Upper lobe of left lung (tissue), 6 donors: ENCODE measurements around the gene LYST. TPM values are rescaled to one million over a fixed set of nuclear protein-coding genes. Genes with fewer than 3 reads are reported as not detected.
A peak's percentile ranks its signal among the peaks of the same experiment; 100 is the strongest.

ENCODE experiments used
- ATAC-seq, 2 donors: fragments of 200-7000 bp; cut with Tn5 transposase; one replicate each; pipeline ENCODE4 v1.9.1; 2022; ENCODE audit warnings: mild to moderate bottlenecking in 2 of 2, moderate library complexity in 2 of 2; ENCODE audit not compliant: low FRiP score in 2 of 2
- DNase-seq, 2 donors: peaks; one replicate each; pipeline ENCODE4 v3.0.0-alpha.2; 2019 to 2020
- H3K27ac ChIP-seq, 4 donors: fragments of 200-600 bp; sonication (generic); one replicate each; pipeline ENCODE4 v1.5.1; 2016 to 2019
- H3K27me3 ChIP-seq, 4 donors: fragments of 200-600 bp; sonication (generic); one replicate each; pipeline ENCODE4 v1.5.1; 2017 to 2019
- H3K36me3 ChIP-seq, 4 donors: fragments of 200-600 bp; sonication (generic); one replicate each; pipeline ENCODE4 v1.5.1; 2016 to 2019
- H3K4me1 ChIP-seq, 4 donors: fragments of 200-600 bp; sonication (generic); one replicate each; pipeline ENCODE4 v1.5.1; 2018 to 2019
- H3K4me3 ChIP-seq, 4 donors: fragments of 200-600 bp; sonication (generic); one replicate each; pipeline ENCODE4 v1.5.1; 2017 to 2019; ENCODE audit warnings: mild to moderate bottlenecking in 2 of 4, moderate library complexity in 1 of 4
- H3K9me3 ChIP-seq, 4 donors: fragments of 200-600 bp; sonication (generic); one replicate each; pipeline ENCODE4 v1.5.1; 2018 to 2019
- EP300 ChIP-seq, 4 donors: sonication (generic); formaldehyde crosslinking; IDR thresholded peaks; one replicate each; pipeline ENCODE4 v1.5.1; 2017; ENCODE audit warnings: antibody characterized with exemption in 4 of 4, control low read depth in 2 of 4
- POLR2A ChIP-seq, 4 donors: fragments of 450-650 bp; IDR thresholded peaks; one replicate each; pipeline ENCODE4 v1.5.1; 2016 to 2017; ENCODE audit warnings: antibody characterized with exemption in 4 of 4, mild to moderate bottlenecking in 2 of 4
- POLR2AphosphoS5 ChIP-seq, 2 donors: sonication (generic); formaldehyde crosslinking; IDR thresholded peaks; one replicate each; pipeline ENCODE4 v1.5.1; 2017; ENCODE audit warnings: antibody characterized with exemption in 2 of 2
- WGBS, 2 donors: methylation state at CpG; one replicate each; pipeline ENCODE4 v1.1.5; 2017 to 2018; 5-methylcytosine and 5-hydroxymethylcytosine counted together
- total RNA-seq, 6 donors: library from RNA; depleted of rRNA in 4 of 6; stranded (reverse); fragments of >200 nt in 4 of 6; gene quantifications; one replicate each; pipeline versions ENCODE4 v1.1.0 to v1.2.1, GENCODE V29; 2016 to 2021
- TF ChIP-seq, protein P1 (sequence below), 6 experiments: fragments of 450-650 bp in 4 of 6; fragments of 200-600 bp in 2 of 6; sonication (generic) in 2 of 6; IDR thresholded peaks; one replicate each; pipeline ENCODE4 v1.5.1; 2016 to 2019; ENCODE audit warnings: antibody characterized with exemption in 6 of 6
- donor health status: DM: no; HTN: no; CAD: no; lungs with moderate emphysema.
- donor health status: DM: no; HTN: yes; CAD: no; lungs with severe emphysema.

LYST gene
- total RNA-seq, 6 donors from 2014 or later: 34.0 to 87.0 (median 54.0) TPM

DNA sequence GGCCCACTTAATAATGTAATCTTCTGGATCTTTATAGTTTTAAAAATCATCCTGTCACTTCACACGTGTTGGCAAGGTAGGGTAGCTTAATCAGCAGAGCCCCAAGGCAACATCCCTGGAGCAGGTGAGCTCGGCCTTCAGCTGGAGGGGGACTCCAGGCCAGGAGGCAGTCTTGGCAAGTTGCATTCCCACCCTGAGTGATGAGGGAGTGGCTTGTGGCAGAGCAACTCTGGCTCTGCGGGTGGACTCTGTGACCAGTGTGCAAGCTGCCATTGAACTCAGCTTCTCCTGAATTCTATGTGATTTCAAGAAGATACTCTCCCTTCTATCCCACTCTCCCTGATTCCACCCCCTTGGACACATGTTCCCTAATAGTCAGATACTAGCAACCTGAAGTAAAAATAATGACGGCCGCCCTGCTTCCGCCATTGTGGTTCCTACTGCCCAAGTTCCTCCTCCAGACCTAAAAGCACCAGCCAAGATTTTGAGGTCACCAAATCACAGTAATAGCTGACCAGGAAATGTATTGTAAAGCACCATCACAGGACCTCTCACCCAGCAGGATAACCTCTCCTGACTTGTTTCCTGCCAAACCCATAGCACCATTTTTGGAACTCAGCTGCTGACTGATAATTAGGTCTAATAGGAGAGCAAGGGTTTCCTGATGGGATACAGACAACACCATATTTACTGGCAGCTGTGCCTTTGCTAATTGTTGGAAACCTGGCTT lies 11.5 kb upstream of the LYST start:
- DNase-seq: no peak
- Histone ChIP-seq H3K4me1 (peaks cover 2 to 15% (median 9%) of the 10 kb centered on the region in 4 donors), H3K27ac (peak overlapping the region in 2 of 4 donors; percentile 37 to 48), H3K27me3 (no peaks in the 10 kb centered on the region), H3K4me3 (no peak overlapping the region), H3K36me3 (no peaks in the 10 kb centered on the region), H3K9me3 (no peaks in the 10 kb centered on the region)
- TF ChIP-seq POLR2A (IDR thresholded peaks at IDR 0.05) (no peak), EP300 (IDR thresholded peaks at IDR 0.05) (no peak), POLR2AphosphoS5 (IDR thresholded peaks at IDR 0.05) (peak in 1 of 2 donors; percentile 10)
- TF ChIP-seq, protein P1, sequence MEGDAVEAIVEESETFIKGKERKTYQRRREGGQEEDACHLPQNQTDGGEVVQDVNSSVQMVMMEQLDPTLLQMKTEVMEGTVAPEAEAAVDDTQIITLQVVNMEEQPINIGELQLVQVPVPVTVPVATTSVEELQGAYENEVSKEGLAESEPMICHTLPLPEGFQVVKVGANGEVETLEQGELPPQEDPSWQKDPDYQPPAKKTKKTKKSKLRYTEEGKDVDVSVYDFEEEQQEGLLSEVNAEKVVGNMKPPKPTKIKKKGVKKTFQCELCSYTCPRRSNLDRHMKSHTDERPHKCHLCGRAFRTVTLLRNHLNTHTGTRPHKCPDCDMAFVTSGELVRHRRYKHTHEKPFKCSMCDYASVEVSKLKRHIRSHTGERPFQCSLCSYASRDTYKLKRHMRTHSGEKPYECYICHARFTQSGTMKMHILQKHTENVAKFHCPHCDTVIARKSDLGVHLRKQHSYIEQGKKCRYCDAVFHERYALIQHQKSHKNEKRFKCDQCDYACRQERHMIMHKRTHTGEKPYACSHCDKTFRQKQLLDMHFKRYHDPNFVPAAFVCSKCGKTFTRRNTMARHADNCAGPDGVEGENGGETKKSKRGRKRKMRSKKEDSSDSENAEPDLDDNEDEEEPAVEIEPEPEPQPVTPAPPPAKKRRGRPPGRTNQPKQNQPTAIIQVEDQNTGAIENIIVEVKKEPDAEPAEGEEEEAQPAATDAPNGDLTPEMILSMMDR (IDR thresholded peaks at IDR 0.05): no peak
- peak; percentile 5 to 63 for ATAC-seq
- 62 to 75% methylated on average over 6 of the region's 6 CpGs for WGBS, 2 donors

DNA sequence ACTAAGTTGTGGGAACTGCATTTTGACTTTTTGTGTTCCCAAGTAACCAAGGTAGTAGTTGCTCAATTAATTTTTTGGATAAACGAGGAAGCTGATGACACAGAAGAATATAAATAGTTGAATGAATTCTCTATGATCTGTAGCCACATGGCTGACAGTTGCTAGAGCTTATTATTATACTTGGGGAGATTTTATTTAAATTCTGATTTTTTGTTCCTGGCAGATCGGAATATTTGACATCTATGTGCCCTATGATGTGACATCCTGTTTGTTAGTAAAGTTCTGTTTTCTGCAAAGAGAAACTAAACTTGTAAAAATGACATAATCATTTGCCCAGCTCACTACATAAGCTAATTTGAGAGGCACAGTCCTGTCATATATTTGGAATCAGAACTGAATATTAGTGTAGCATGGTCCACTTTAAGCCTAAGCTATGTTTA lies 9.7 kb upstream of the LYST start:
- Histone ChIP-seq H3K27me3 (no peaks in the 10 kb centered on the region), H3K27ac (peak overlapping the region in 1 of 4 donors; percentile 38), H3K9me3 (no peaks in the 10 kb centered on the region), H3K4me3 (no peak overlapping the region), H3K4me1 (peaks cover 0 to 11% (median 5%) of the 10 kb centered on the region in 4 donors), H3K36me3 (no peaks in the 10 kb centered on the region)
- 49 to 50% methylated on average over 2 of the region's 2 CpGs for WGBS, 2 donors
- ATAC-seq: no peak
- no peak for DNase-seq
- TF ChIP-seq EP300 (IDR thresholded peaks at IDR 0.05) (no peak), POLR2AphosphoS5 (IDR thresholded peaks at IDR 0.05) (no peak), POLR2A (IDR thresholded peaks at IDR 0.05) (no peak)
- TF ChIP-seq, protein P1 (IDR thresholded peaks at IDR 0.05): no peak

DNA sequence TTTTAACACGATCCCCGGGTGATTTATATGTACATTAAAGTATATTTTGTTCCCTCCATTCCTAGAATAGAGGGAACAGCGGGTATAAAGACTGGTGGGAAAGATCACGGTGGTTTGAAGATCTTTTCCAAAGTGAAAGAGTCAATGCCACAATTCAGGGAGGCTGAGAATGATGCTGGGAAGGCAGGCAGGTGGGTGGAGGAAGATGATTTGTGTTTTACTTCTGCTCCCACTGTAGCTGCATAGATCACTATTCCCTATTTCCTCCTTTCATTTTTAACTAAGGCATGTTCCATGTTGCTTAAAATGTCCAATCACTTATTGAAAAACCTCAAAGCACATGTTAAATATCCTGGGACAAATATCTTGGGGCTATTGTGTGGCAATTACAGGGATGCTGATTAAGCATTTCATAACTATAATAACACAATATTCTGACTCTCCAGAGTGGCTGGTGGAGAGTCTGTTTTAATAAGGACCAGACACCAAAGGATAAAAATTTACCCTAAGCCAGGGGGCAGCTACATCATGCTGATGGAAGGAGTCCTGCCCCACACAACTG lies 8.4 kb upstream of the LYST start:
- no peaks in the 10 kb centered on the region for H3K9me3 ChIP-seq
- WGBS, 2 donors: 80 to 84% methylated on average over 4 of the region's 4 CpGs
- ATAC-seq (no peak), DNase-seq (no peak)
- no peak overlapping the region for H3K27ac ChIP-seq
- no peak overlapping the region for H3K4me3 ChIP-seq
- TF ChIP-seq POLR2AphosphoS5 (IDR thresholded peaks at IDR 0.05) (no peak), EP300 (IDR thresholded peaks at IDR 0.05) (no peak), POLR2A (IDR thresholded peaks at IDR 0.05) (no peak)
- TF ChIP-seq, protein P1 (IDR thresholded peaks at IDR 0.05): no peak
- H3K36me3 ChIP-seq: no peaks in the 10 kb centered on the region
- H3K27me3 ChIP-seq: no peaks in the 10 kb centered on the region
- H3K4me1 ChIP-seq: peaks cover 0 to 11% (median 5%) of the 10 kb centered on the region in 4 donors

DNA sequence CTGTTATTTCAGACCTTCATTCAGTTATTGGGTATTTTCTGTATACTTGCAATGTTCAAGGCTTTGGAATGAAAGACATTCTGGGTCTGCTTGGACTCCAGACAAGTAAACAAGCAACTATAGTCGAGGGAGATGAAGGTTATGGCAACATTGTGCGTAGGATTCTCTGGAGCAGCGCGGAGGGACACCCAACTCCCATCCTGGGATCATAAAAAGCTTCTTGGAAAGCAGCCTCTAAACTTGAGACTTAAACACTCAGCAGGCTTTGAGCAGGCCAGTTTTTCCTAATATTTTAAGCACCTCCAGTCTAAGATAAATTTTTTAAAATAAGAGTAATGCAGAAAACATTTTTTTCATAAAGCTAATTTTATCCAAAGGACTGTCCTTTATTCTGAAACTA lies 7.6 kb upstream of the LYST start:
- H3K9me3 ChIP-seq: no peaks in the 10 kb centered on the region
- no peak overlapping the region for H3K27ac ChIP-seq
- no peaks in the 10 kb centered on the region for H3K36me3 ChIP-seq
- no peaks in the 10 kb centered on the region for H3K27me3 ChIP-seq
- no peak overlapping the region for H3K4me3 ChIP-seq
- no peak for ATAC-seq
- TF ChIP-seq POLR2AphosphoS5 (IDR thresholded peaks at IDR 0.05): no peak
- TF ChIP-seq POLR2A (IDR thresholded peaks at IDR 0.05): no peak
- TF ChIP-seq, protein P1 (IDR thresholded peaks at IDR 0.05): no peak
- TF ChIP-seq EP300 (IDR thresholded peaks at IDR 0.05): no peak
- H3K4me1 ChIP-seq: peaks cover 0 to 7% (median 5%) of the 10 kb centered on the region in 4 donors
- 69 to 78% methylated on average over 4 of the region's 4 CpGs for WGBS, 2 donors
- no peak for DNase-seq
